Nephron (organoid): Measurements from ENCODE around the gene DEAF1.

ENCODE experiments used
- H3K27ac Mint-ChIP-seq, 3 experiments: 2 replicates each; pipeline ENCODE4 v1.8.0; 2020; ENCODE audit warnings: mixed read lengths in 3 of 3, mild to moderate bottlenecking in 2 of 3, moderate library complexity in 1 of 3
- H3K27me3 Mint-ChIP-seq: 2 replicates; pipeline ENCODE4 v1.8.0; 2021; ENCODE audit warnings: low read depth, mild to moderate bottlenecking, moderate library complexity, mixed read lengths
- H3K36me3 Mint-ChIP-seq: 2 replicates; pipeline ENCODE4 v1.8.0; 2020; ENCODE audit warnings: low read depth, mixed read lengths
- H3K4me1 Mint-ChIP-seq: 2 replicates; pipeline ENCODE4 v1.8.0; 2020; ENCODE audit warnings: mixed read lengths
- H3K4me3 Mint-ChIP-seq, 3 experiments: 2 replicates each; pipeline ENCODE4 v1.8.0; 2020; ENCODE audit warnings: mild to moderate bottlenecking in 3 of 3, mixed read lengths in 3 of 3, moderate library complexity in 2 of 3
- H3K9me3 Mint-ChIP-seq: 2 replicates; pipeline ENCODE4 v1.8.0; 2020; ENCODE audit warnings: mixed read lengths
- TF ChIP-seq, protein P1 (sequence below), 3 experiments: fragments of 200-600 bp; sonication (generic); IDR thresholded peaks; one replicate each; pipeline ENCODE4 v1.5.0; 2021; ENCODE audit warnings: antibody characterized with exemption in 3 of 3; ENCODE audit not compliant: unreplicated experiment in 3 of 3

DEAF1 gene

DNA sequence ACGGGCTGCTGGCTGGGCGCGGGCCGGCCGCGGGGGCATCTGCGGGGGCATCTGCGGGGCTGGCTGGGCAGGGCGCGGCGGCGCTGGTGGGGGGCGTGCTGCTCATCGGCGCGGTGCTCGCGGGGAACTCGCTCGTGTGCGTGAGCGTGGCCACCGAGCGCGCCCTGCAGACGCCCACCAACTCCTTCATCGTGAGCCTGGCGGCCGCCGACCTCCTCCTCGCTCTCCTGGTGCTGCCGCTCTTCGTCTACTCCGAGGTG is 57.8 kb downstream of the DEAF1 start:
- TF ChIP-seq, protein P1, sequence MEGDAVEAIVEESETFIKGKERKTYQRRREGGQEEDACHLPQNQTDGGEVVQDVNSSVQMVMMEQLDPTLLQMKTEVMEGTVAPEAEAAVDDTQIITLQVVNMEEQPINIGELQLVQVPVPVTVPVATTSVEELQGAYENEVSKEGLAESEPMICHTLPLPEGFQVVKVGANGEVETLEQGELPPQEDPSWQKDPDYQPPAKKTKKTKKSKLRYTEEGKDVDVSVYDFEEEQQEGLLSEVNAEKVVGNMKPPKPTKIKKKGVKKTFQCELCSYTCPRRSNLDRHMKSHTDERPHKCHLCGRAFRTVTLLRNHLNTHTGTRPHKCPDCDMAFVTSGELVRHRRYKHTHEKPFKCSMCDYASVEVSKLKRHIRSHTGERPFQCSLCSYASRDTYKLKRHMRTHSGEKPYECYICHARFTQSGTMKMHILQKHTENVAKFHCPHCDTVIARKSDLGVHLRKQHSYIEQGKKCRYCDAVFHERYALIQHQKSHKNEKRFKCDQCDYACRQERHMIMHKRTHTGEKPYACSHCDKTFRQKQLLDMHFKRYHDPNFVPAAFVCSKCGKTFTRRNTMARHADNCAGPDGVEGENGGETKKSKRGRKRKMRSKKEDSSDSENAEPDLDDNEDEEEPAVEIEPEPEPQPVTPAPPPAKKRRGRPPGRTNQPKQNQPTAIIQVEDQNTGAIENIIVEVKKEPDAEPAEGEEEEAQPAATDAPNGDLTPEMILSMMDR (IDR thresholded peaks at IDR 0.05; ENCODE audit: unreplicated experiment in 3 of 3), result no peak
- H3K27me3 Mint-ChIP-seq, result peaks cover 74% of the 10 kb centered on the region
- no peaks in the 10 kb centered on the region for H3K9me3 Mint-ChIP-seq
- peak overlapping the region in 2 of 3 experiments; percentile 60 to 81 for H3K4me3 Mint-ChIP-seq
- no peak overlapping the region for H3K27ac Mint-ChIP-seq
- H3K36me3 Mint-ChIP-seq, result peaks cover 5% of the 10 kb centered on the region
- H3K4me1 Mint-ChIP-seq, result peaks cover 17% of the 10 kb centered on the region

DNA sequence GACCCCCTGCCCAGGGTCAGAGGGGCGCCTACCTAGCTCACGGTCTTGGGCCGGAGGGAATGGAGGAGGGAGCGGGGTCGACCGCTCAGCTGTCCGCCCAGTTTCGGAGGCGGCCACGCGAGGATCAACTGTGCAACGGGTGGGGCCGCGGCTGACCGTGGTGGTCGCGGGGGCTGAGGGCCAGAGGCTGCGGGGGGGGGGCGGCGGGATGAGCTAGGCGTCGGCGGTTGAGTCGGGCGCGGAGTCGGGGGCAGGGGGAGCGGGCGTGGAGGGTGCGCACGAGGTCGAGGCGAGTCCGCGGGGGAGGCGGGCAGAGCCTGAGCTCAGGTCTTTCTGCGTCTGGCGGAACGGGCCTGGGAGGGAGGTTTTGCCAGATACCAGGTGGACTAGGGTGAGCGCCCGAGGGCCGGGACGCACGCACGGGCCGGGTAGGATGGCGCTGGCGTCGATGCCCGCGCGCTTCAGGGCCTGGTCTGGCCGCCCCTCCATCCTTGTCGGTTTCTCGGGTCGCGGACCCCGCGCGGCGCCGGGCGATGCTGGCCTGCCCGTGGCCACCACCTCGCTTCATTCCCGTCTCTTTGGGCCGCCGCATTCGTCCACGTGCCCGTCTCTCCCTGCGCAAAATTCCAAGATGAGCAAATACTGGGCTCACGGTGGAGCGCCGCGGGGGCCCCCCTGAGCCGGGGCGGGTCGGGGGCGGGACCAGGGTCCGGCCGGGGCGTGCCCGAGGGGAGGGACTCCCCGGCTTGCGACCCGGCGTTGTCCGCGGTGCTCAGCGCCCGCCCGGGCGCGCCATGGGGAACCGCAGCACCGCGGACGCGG is 58.3 kb downstream of the DEAF1 start, which contains the start of gene DRD4:
DRD4 (plus strand) TSS at position 759 of the 822 bp plus-strand sequence; CDS start at position 795, 36 bp downstream.
- TF ChIP-seq, protein P1 (IDR thresholded peaks at IDR 0.05; ENCODE audit: unreplicated experiment in 3 of 3), result no peak

DNA sequence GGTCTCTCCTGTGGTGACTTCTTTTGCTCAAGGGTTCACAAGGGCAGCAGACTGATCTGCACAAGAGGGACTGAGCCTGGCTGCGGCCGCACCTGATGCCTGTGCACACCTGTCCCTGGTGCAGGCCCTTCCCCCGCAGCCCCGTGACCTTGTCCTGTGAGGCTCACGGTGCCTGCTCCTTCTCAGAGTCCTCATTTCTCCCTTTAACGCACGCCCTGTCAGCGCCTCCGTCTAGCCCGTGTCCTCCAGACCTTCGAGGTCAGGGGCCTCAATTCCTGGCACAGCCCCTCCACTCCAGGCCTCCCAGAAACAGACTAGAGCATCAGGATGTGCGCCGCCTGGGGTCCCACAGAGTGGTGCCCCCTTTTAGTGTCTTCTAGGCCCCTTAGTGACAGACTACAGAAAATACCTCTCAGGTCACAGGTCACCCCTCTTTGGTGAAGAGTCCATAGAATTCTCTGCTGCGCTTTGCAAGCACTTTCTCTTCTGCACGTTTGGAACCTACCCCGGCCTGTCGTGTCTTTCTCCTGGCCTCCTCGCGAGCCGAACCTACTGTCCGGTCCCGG is 59.0 kb downstream of the DEAF1 start:
- H3K4me1 Mint-ChIP-seq, result peaks cover 17% of the 10 kb centered on the region
- peaks cover 65% of the 10 kb centered on the region for H3K27me3 Mint-ChIP-seq
- H3K4me3 Mint-ChIP-seq, result peak overlapping the region in 2 of 3 experiments; percentile 32 to 37
- TF ChIP-seq, protein P1 (IDR thresholded peaks at IDR 0.05; ENCODE audit: unreplicated experiment in 3 of 3), result no peak
- no peaks in the 10 kb centered on the region for H3K9me3 Mint-ChIP-seq
- no peak overlapping the region for H3K27ac Mint-ChIP-seq
- H3K36me3 Mint-ChIP-seq, result peaks cover 5% of the 10 kb centered on the region

More for the DNA sequence above, 58.3 kb downstream of the DEAF1 start, which contains the start of gene DRD4:
- Mint-ChIP-seq H3K36me3 (peaks cover 5% of the 10 kb centered on the region), H3K4me1 (peaks cover 17% of the 10 kb centered on the region), H3K9me3 (no peaks in the 10 kb centered on the region), H3K27ac (peak within 1 kb of the TSS in 1 of 3 experiments; percentile 49), H3K4me3 (peak within 1 kb of the TSS; percentile 60 to 81 (median 61)), H3K27me3 (peaks cover 70% of the 10 kb centered on the region)

DNA sequence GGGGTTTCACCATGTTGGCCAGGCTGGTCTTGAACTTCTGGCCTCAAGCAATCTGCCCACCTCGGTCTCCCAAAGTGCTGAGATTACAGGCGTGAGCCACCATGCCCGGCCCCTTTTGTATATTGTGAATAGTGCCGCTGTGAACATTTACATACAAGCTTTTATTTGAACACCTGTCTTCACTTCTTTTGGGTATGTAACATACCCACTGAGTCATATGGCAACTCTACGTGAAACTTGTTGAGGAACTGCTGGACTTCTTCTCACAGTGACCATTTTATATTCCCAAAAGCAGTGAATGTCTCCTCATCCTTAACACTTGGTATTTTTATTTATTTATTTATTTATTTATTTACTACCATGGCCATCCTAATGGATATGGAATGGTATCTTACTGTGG is 64.2 kb downstream of the DEAF1 start:
- H3K4me1 Mint-ChIP-seq, result peaks cover 28% of the 10 kb centered on the region
- H3K27ac Mint-ChIP-seq, result no peak overlapping the region
- peaks cover 53% of the 10 kb centered on the region for H3K27me3 Mint-ChIP-seq
- H3K4me3 Mint-ChIP-seq, result no peak overlapping the region
- no peaks in the 10 kb centered on the region for H3K9me3 Mint-ChIP-seq
- TF ChIP-seq, protein P1 (IDR thresholded peaks at IDR 0.05; ENCODE audit: unreplicated experiment in 3 of 3), result no peak
- H3K36me3 Mint-ChIP-seq, result peaks cover 9% of the 10 kb centered on the region

DNA sequence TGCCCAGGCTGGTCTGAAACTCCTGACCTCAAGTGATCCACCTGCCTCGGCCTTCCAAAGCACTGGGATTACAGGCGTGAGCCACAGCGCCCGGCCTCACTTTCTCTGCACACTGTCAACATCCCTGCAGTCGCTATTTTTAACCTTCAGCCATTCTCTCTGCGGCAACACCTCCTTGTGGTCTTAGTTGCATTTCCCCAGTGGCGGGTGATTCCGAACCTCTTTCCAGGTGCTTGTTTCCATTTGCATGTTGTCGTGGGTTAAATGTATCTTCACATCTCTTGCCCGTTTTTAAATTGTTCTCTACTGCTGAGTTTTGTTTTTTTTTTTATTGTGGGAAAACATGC is 65.8 kb downstream of the DEAF1 start:
- H3K4me3 Mint-ChIP-seq, result peak overlapping the region; percentile 8 to 73 (median 33)
- peaks cover 9% of the 10 kb centered on the region for H3K36me3 Mint-ChIP-seq
- peaks cover 42% of the 10 kb centered on the region for H3K27me3 Mint-ChIP-seq
- no peaks in the 10 kb centered on the region for H3K9me3 Mint-ChIP-seq
- peak overlapping the region; percentile 51 to 68 (median 57) for H3K27ac Mint-ChIP-seq
- peaks cover 28% of the 10 kb centered on the region for H3K4me1 Mint-ChIP-seq
- TF ChIP-seq, protein P1 (IDR thresholded peaks at IDR 0.05; ENCODE audit: unreplicated experiment in 3 of 3), result no peak
